K562 (cell line): ENCODE measurements around the gene FOXK2.
"Not testable (repeated sequence)": the region's sequence is repeated elsewhere in the genome, so short reads cannot be mapped to it uniquely, and the experiment has no call there.

ENCODE experiments used
- BCL6 ChIP-seq: fragments of 250-450 bp; sonication (Bioruptor Pico); IDR thresholded peaks from 2 replicates; pipeline ENCODE4 v1.4.0; 2020
- EZH2 ChIP-seq: IDR thresholded peaks from 2 replicates; pipeline ENCODE4 v1.6.1; 2012; ENCODE audit warnings: low read depth, mild to moderate bottlenecking, inconsistent platforms, low read length, borderline replicate concordance
- POLR2A ChIP-seq: fragments of 450-650 bp; conservative IDR thresholded peaks from 2 replicates; pipeline ENCODE4 v1.6.1; 2016
- SIX5 ChIP-seq, 2 experiments: IDR thresholded peaks; 2 replicates each; pipeline ENCODE4 v1.6.1; 2011; ENCODE audit warnings: low read length in 2 of 2, borderline replicate concordance in 1 of 2, low read depth in 1 of 2, mild to moderate bottlenecking in 1 of 2, moderate library complexity in 1 of 2; ENCODE audit not compliant: insufficient read depth in 1 of 2

DNA sequence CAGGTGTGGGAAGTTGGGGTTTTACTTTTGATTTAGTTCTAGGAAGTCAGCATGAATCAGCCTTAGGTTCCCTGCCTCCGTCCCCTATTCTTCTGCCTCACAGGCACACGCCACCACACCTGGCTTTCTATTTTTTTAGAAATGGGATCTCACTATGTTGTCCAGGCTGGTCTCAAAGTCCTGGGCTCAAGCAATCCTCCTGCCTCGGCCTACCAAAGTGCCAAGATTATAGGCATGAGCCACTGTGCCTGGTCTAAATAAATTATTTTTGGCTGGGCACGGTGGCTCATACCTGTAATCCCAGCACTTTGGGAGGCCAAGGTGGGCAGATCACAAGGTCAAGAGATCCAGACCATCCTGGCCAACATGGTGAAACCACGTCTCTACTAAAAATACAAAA is 7.9 kb upstream of the FOXK2 start:
- TF ChIP-seq EZH2; SIX5 (IDR thresholded peaks at IDR 0.05; ENCODE audit: borderline replicate concordance in 1 of 2, insufficient read depth in 1 of 2, low read depth in 1 of 2, low read length in 2 of 2); POLR2A; BCL6 (CRISPR knock-in tag): not testable (repeated sequence)
